SK-N-SH treated with all-trans-retinoic acid at 6 μM for 48 hours (cell line): ENCODE results near the gene RAB35.

Source experiments
- ARNTL ChIP-seq: fragments of 450-650 bp; formaldehyde crosslinking; IDR thresholded peaks from 2 replicates; pipeline ENCODE4 v1.5.0; 2020; ENCODE audit warnings: low read depth, mild to moderate bottlenecking, moderate library complexity, borderline replicate concordance
- GLIS3 ChIP-seq: fragments of 250-450 bp; sonication (Bioruptor Pico); IDR thresholded peaks from 2 replicates; pipeline ENCODE4 v1.5.0; 2020; ENCODE audit warnings: mild to moderate bottlenecking, moderate library complexity
- PPARA ChIP-seq: fragments of 250-450 bp; sonication (Bioruptor Pico); IDR thresholded peaks from 2 replicates; pipeline ENCODE4 v1.5.0; 2020; ENCODE audit warnings: mild to moderate bottlenecking, borderline replicate concordance
- RARB ChIP-seq: fragments of 250-450 bp; sonication (Bioruptor Pico); IDR thresholded peaks from 2 replicates; pipeline ENCODE4 v1.8.0; 2021; ENCODE audit warnings: mild to moderate bottlenecking, moderate library complexity
- ZNF565 ChIP-seq: fragments of 450-650 bp; formaldehyde crosslinking; conservative IDR thresholded peaks from 2 replicates; pipeline ENCODE4 v1.5.0; 2020; ENCODE audit warnings: low read depth, mild to moderate bottlenecking, moderate library complexity

DNA sequence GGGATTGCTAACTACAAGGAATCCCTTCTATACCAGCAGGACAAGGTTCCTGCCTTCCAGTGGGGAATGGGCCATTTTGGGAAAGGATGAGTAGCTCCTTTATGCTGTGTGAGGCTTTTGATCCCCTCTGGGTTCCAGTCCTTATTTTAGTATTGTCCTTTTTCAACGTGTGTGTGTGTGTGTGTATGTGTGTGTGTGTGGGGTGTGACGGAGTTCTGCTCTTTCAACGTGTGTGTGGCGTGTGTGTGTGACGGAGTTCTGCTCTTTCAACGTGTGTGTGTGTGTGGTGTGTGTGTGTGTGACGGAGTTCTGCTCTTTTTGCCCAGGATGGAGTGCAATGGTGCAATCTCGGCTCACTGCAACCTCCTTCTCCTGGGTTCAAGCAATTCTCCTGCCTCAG lies 27.4 kb downstream of the RAB35 start:
- TF ChIP-seq ZNF565 (CRISPR knock-in tag) = no peak
- no peak for TF ChIP-seq GLIS3
- no peak for TF ChIP-seq RARB (CRISPR knock-in tag)
- no peak for TF ChIP-seq PPARA
- no peak for TF ChIP-seq ARNTL (CRISPR knock-in tag)
